Prostate gland (tissue), 2 donors: ENCODE data around the gene COL5A1.

ENCODE experiments used
- CTCF ChIP-seq, 4 experiments: fragments of 200-600 bp in 2 of 4; fragments of 450-650 bp in 2 of 4; sonication (generic) in 2 of 4; IDR thresholded peaks; 1 replicate in 3 of 4; 2 replicates in 1 of 4; pipeline ENCODE4 v1.5.1; 2016 to 2019; ENCODE audit warnings: antibody characterized with exemption in 4 of 4, mild to moderate bottlenecking in 2 of 4, moderate library complexity in 2 of 4
- POLR2A ChIP-seq: fragments of 450-650 bp; IDR thresholded peaks from one replicate; pipeline ENCODE4 v1.6.1; 2016; ENCODE audit warnings: antibody characterized with exemption, mild to moderate bottlenecking

- TF ChIP-seq POLR2A (no peak), CTCF (IDR thresholded peaks at IDR 0.05) (no peak)
Measured at GRCh38 chr9:134694368-134694665, 52.7 kb downstream of the COL5A1 start.
